HCT116 (cell line): Measurements from ENCODE around the gene INF2. TPM values are rescaled to one million over a fixed set of nuclear protein-coding genes. Genes with fewer than 3 reads are reported as not detected.

ENCODE experiments used
- ATAC-seq: fragments of 200-7000 bp; cut with Tn5 transposase; 2 replicates; pipeline ENCODE4 v1.9.1; 2020; ENCODE audit warnings: mild to moderate bottlenecking, moderate library complexity
- BruUV-seq: library from RNA; stranded (reverse); fragments of 400-500 nt; replicated peaks from 2 replicates; lab custom pipeline; 2021; lab: Mats Ljungman, UMichigan
- CTCF ChIA-PET: fragments of 300-600 bp; sonication (Branson Sonifier 250); formaldehyde crosslinking; loops from one replicate; lab custom pipeline; 2021; ENCODE audit warnings: antibody characterized with exemption; lab: Charles Lee
- POLR2A ChIA-PET: fragments of 300-600, 350-600 bp; sonication (Branson Sonifier 250); formaldehyde crosslinking; loops from one replicate; lab custom pipeline; 2021; ENCODE audit warnings: antibody characterized with exemption; lab: Charles Lee
- RAD21 ChIA-PET, 2 experiments: fragments of 300-600 bp; sonication (Branson Sonifier 250); formaldehyde crosslinking; loops; one replicate each; lab custom pipeline; 2023; ENCODE audit warnings: low total read pairs in 2 of 2; ENCODE audit not compliant: uncharacterized antibody in 2 of 2, unreplicated experiment in 2 of 2, low non-redundant PET in 1 of 2; lab: Charles Lee
- DNase-seq: peaks from one replicate; pipeline ENCODE4 v3.0.0-alpha.2; 2010; ENCODE audit warnings: low read depth, low spot score
- H2AFZ ChIP-seq: fragments of 200-600 bp; shearing (Covaris generic), sonication (generic); 2 replicates; pipeline ENCODE4 v1.6.1; 2017; ENCODE audit warnings: low read depth, mixed run types, mixed read lengths, antibody characterized with exemption, low read length; ENCODE audit not compliant: poor library complexity, severe bottlenecking
- H3K27ac ChIP-seq: 2 replicates; pipeline ENCODE4 v1.5.1; 2012; ENCODE audit warnings: low read depth, low read length
- H3K27me3 ChIP-seq: fragments of 200-600 bp; sonication (generic); 2 replicates; pipeline ENCODE4 v1.6.1; 2016; ENCODE audit warnings: mixed run types, low read length, mixed read lengths; ENCODE audit not compliant: insufficient read depth
- H3K36me3 ChIP-seq, 2 experiments: fragments of 200-500 bp in 1 of 2; fragments of 200-600 bp in 1 of 2; sonication (Bioruptor generic) in 1 of 2; sonication (generic) in 1 of 2; 2 replicates each; pipeline versions ENCODE4 v1.5.1 to v1.6.1; 2014 to 2016; ENCODE audit warnings: low read length in 2 of 2, inconsistent platforms in 1 of 2, mixed read lengths in 1 of 2, mixed run types in 1 of 2; ENCODE audit not compliant: insufficient read depth in 2 of 2, control insufficient read depth in 1 of 2
- H3K4me1 ChIP-seq, 2 experiments: fragments of 200-600 bp in 1 of 2; sonication (generic) in 1 of 2; 2 replicates each; pipeline versions ENCODE4 v1.5.1 to v1.6.1; 2012 to 2017; ENCODE audit warnings: low read length in 2 of 2, inconsistent platforms in 1 of 2, mild to moderate bottlenecking in 1 of 2, mixed read lengths in 1 of 2, mixed run types in 1 of 2, moderate library complexity in 1 of 2; ENCODE audit not compliant: insufficient read depth in 2 of 2, control insufficient read depth in 1 of 2
- H3K4me2 ChIP-seq: fragments of 200-600 bp; sonication (generic); 2 replicates; pipeline ENCODE4 v1.6.1; 2017; ENCODE audit warnings: mixed run types, low read length, mixed read lengths
- H3K4me3 ChIP-seq, 2 experiments: fragments of 200-600 bp in 1 of 2; sonication (generic) in 1 of 2; replicated peaks in 1 of 2; 2 replicates each; pipeline ENCODE4 v1.5.1; 2011 to 2016; ENCODE audit warnings: low read length in 2 of 2, control low read depth in 1 of 2, low read depth in 1 of 2, mild to moderate bottlenecking in 1 of 2, mixed read lengths in 1 of 2, mixed run types in 1 of 2
- H3K79me2 ChIP-seq: fragments of 200-600 bp; sonication (generic); 2 replicates; pipeline ENCODE4 v1.6.1; 2017; ENCODE audit warnings: mild to moderate bottlenecking, mixed run types, low read length, moderate library complexity, mixed read lengths; ENCODE audit not compliant: insufficient read depth
- H3K9ac ChIP-seq: fragments of 200-600 bp; sonication (generic); 2 replicates; pipeline ENCODE4 v1.6.1; 2016; ENCODE audit warnings: low read length, mixed read lengths
- H3K9me2 ChIP-seq: fragments of 200-600 bp; sonication (generic), shearing (Covaris generic); 2 replicates; pipeline ENCODE4 v1.6.1; 2017; ENCODE audit warnings: mixed run types, mild to moderate bottlenecking, moderate library complexity; ENCODE audit not compliant: insufficient read depth
- H3K9me3 ChIP-seq, 2 experiments: fragments of 200-500 bp in 1 of 2; fragments of 200-600 bp in 1 of 2; sonication (Bioruptor generic) in 1 of 2; sonication (generic) in 1 of 2; 2 replicates each; pipeline ENCODE4 v1.6.1; 2014 to 2017; ENCODE audit warnings: low read length in 2 of 2, mixed read lengths in 2 of 2, inconsistent platforms in 1 of 2, low read depth in 1 of 2, mild to moderate bottlenecking in 1 of 2, mixed run types in 1 of 2, moderate library complexity in 1 of 2; ENCODE audit not compliant: control insufficient read depth in 1 of 2, insufficient read depth in 1 of 2
- H4K20me1 ChIP-seq: fragments of 200-600 bp; sonication (generic), shearing (Covaris generic); 2 replicates; pipeline ENCODE4 v1.6.1; 2017; ENCODE audit warnings: mixed run types, mild to moderate bottlenecking, moderate library complexity; ENCODE audit not compliant: insufficient read depth
- ATF3 ChIP-seq: IDR thresholded peaks from 2 replicates; pipeline ENCODE4 v1.6.1; 2012
- CBX3 ChIP-seq: IDR thresholded peaks from 2 replicates; pipeline ENCODE4 v1.6.1; 2012; ENCODE audit warnings: low read depth
- CEBPB ChIP-seq: IDR thresholded peaks from 2 replicates; pipeline ENCODE4 v1.6.1; 2012; ENCODE audit warnings: low read depth
- CTCF ChIP-seq, 3 experiments: fragments of 200-600 bp in 1 of 3; sonication (generic) in 1 of 3; IDR thresholded peaks in 2 of 3; conservative IDR thresholded peaks in 1 of 3; 2 replicates each; pipeline ENCODE4 v1.5.1; 2012 to 2017; ENCODE audit warnings: low read depth in 2 of 3, low read length in 2 of 3, antibody characterized with exemption in 1 of 3, borderline replicate concordance in 1 of 3, control low read depth in 1 of 3, mild to moderate bottlenecking in 1 of 3, mixed read lengths in 1 of 3, mixed run types in 1 of 3, moderate library complexity in 1 of 3; ENCODE audit not compliant: insufficient read depth in 1 of 3
- EGR1 ChIP-seq: IDR thresholded peaks from 2 replicates; pipeline ENCODE4 v1.6.1; 2012; ENCODE audit warnings: low read depth
- ELF1 ChIP-seq: IDR thresholded peaks from 2 replicates; pipeline ENCODE4 v1.6.1; 2012; ENCODE audit warnings: low read depth, borderline replicate concordance
- EZH2 ChIP-seq: fragments of 200-600 bp; sonication (generic); IDR thresholded peaks from 2 replicates; pipeline ENCODE4 v1.6.1; 2017; ENCODE audit warnings: antibody characterized with exemption, mixed run types
- EZH2phosphoT487 ChIP-seq: fragments of 200-600 bp; IDR thresholded peaks from 2 replicates; pipeline ENCODE4 v1.6.1; 2018; ENCODE audit warnings: antibody characterized with exemption, borderline replicate concordance
- POLR2A ChIP-seq: IDR thresholded peaks from 2 replicates; pipeline ENCODE4 v1.7.0; 2011; ENCODE audit warnings: borderline replicate concordance; ENCODE audit not compliant: insufficient read depth, insufficient read length; ENCODE audit errors: extremely low read depth
- POLR2AphosphoS5 ChIP-seq: IDR thresholded peaks from 2 replicates; pipeline ENCODE4 v1.6.1; 2011; ENCODE audit warnings: mild to moderate bottlenecking, low read depth, low read length, moderate library complexity
- RAD21 ChIP-seq: IDR thresholded peaks from 2 replicates; pipeline ENCODE4 v1.6.1; 2012; ENCODE audit warnings: low read depth, mild to moderate bottlenecking
- REST ChIP-seq: IDR thresholded peaks from 2 replicates; pipeline ENCODE4 v1.6.1; 2012; ENCODE audit warnings: low read depth
- SIN3A ChIP-seq: IDR thresholded peaks from 2 replicates; pipeline ENCODE4 v1.6.1; 2012; ENCODE audit warnings: low read depth
- SP1 ChIP-seq: IDR thresholded peaks from 2 replicates; pipeline ENCODE4 v1.6.1; 2012; ENCODE audit warnings: low read depth
- TCF7L2 ChIP-seq: IDR thresholded peaks from 2 replicates; pipeline ENCODE4 v1.7.0; 2011; ENCODE audit warnings: borderline replicate concordance, inconsistent platforms; ENCODE audit not compliant: insufficient read depth, insufficient read length; ENCODE audit errors: extremely low read depth
- YY1 ChIP-seq: IDR thresholded peaks from 2 replicates; pipeline ENCODE4 v1.6.1; 2011; ENCODE audit warnings: low read length, low read depth, moderate library complexity, mild to moderate bottlenecking; ENCODE audit not compliant: insufficient replicate concordance; ENCODE audit errors: extremely low read depth
- ZFX ChIP-seq: fragments of 450-650 bp; IDR thresholded peaks from 2 replicates; pipeline ENCODE4 v1.6.1; 2017
- ZNF274 ChIP-seq: fragments of 200-500 bp; sonication (Bioruptor generic); IDR thresholded peaks from 2 replicates; pipeline ENCODE4 v1.6.1; 2014; ENCODE audit warnings: mild to moderate bottlenecking, low read depth, low read length, inconsistent platforms
- intact Hi-C: fragments of 100-400 bp; cut with micrococcal nuclease; formaldehyde crosslinking; loops from 2 replicates; pipeline ENCODE4 v1.10.0; 2022
- total RNA-seq: library from RNA; stranded (reverse); gene quantifications from one replicate; pipeline ENCODE4 v1.2.1, GENCODE V29; 2021; ENCODE audit not compliant: unreplicated experiment

Gene INF2
- total RNA-seq, 1 experiment from 2014 or later: 95.8 TPM

- intact Hi-C loops: loop anchor here (1.0 kb wide), 1 partner anchor 57 kb away; no protein-coding TSS in a partner anchor
- CTCF ChIA-PET: interaction anchor here (0.7 kb wide), 1 partner anchor 15 kb away, joined by 3 read pairs; no protein-coding TSS in a partner anchor
- TF ChIP-seq CBX3 (no peak), EZH2phosphoT487 (no peak), ZFX (no peak), ZNF274 (no peak), POLR2A (no peak), EGR1 (no peak), CEBPB (no peak), TCF7L2 (no peak), YY1 (no peak), ATF3 (no peak), EZH2 (no peak), SP1 (no peak), ELF1 (no peak), REST (no peak), SIN3A (no peak), RAD21 (no peak), CTCF (IDR thresholded peaks at IDR 0.05 in 2 of 3, conservative IDR thresholded peaks at IDR 0.05 in 1 of 3; ENCODE audit: borderline replicate concordance in 1 of 3, insufficient read depth in 1 of 3, low read depth in 2 of 3, low read length in 2 of 3) (no peak), POLR2AphosphoS5 (no peak)
- Histone ChIP-seq H4K20me1 (no peaks in the 10 kb centered on the region), H3K4me3 (no peak overlapping the region), H3K4me2 (no peak overlapping the region; the same call in 1 of the 2 replicates), H3K36me3 (no peaks in the 10 kb centered on the region), H3K9me3 (peaks cover 8 to 26% of the 10 kb centered on the region in 2 experiments; a peak in 2 of 4 replicates), H3K79me2 (no peaks in the 10 kb centered on the region), H2AFZ (no peak overlapping the region), H3K4me1 (peaks cover 0 to 10% of the 10 kb centered on the region in 2 experiments; a peak in 1 of 4 replicates), H3K9ac (no peak overlapping the region), H3K9me2 (no peaks in the 10 kb centered on the region), H3K27me3 (no peaks in the 10 kb centered on the region), H3K27ac (no peak overlapping the region)
- BruUV-seq: no TSS peak
- RAD21 ChIA-PET: interaction anchor here in 1 of 2 experiments (1.1 kb wide), 1 partner anchor 15 kb away, joined by 3 read pairs; no protein-coding TSS in a partner anchor
- DNase-seq: no peak
- POLR2A ChIA-PET: no interaction called here
- ATAC-seq: no peak
Measured at GRCh38 chr14:104650981-104651875, 38.2 kb upstream of the INF2 start.
